PFSK-1 (cell line): ENCODE data around the gene ABHD16A.

ENCODE experiments used
- FOXP2 ChIP-seq: optimal IDR thresholded peaks from 2 replicates; pipeline ENCODE3; 2011; ENCODE audit warnings: borderline replicate concordance, control low read depth, inconsistent platforms; ENCODE audit not compliant: insufficient read depth; ENCODE audit errors: extremely low read length, extremely low read depth
- POLR2AphosphoS5 ChIP-seq: IDR thresholded peaks from 2 replicates; pipeline ENCODE4 v1.6.1; 2012; ENCODE audit warnings: low read depth, mild to moderate bottlenecking, control low read depth, low read length, moderate library complexity
- REST ChIP-seq, 2 experiments: IDR thresholded peaks; 2 replicates each; pipeline versions ENCODE4 v1.6.1 to v1.8.0; 2011 to 2012; ENCODE audit warnings: low read depth in 2 of 2, low read length in 2 of 2, control low read depth in 1 of 2, inconsistent platforms in 1 of 2, mild to moderate bottlenecking in 1 of 2, moderate library complexity in 1 of 2; ENCODE audit not compliant: insufficient read depth in 1 of 2
- SIN3A ChIP-seq: IDR thresholded peaks from 2 replicates; pipeline ENCODE4 v1.6.1; 2012; ENCODE audit warnings: mild to moderate bottlenecking, low read length, moderate library complexity, borderline replicate concordance; ENCODE audit not compliant: insufficient read depth
- TAF1 ChIP-seq: IDR thresholded peaks from 2 replicates; pipeline ENCODE4 v1.6.1; 2012; ENCODE audit warnings: low read length, control low read depth, borderline replicate concordance; ENCODE audit not compliant: insufficient read depth

ABHD16A gene

GRCh38 chr6:31690231-31691077 is 12.7 kb downstream of the ABHD16A start:
- no peak for TF ChIP-seq REST (IDR thresholded peaks at IDR 0.05; ENCODE audit: insufficient read depth in 1 of 2, low read depth in 2 of 2, low read length in 2 of 2)
- no peak for TF ChIP-seq POLR2AphosphoS5
- TF ChIP-seq TAF1 = no peak
- TF ChIP-seq FOXP2 = no peak
- no peak for TF ChIP-seq SIN3A

- TF ChIP-seq POLR2AphosphoS5 = no peak
- no peak for TF ChIP-seq FOXP2
- TF ChIP-seq TAF1 = no peak
- TF ChIP-seq SIN3A = no peak
- TF ChIP-seq REST (IDR thresholded peaks at IDR 0.05; ENCODE audit: insufficient read depth in 1 of 2, low read depth in 2 of 2, low read length in 2 of 2) = no peak
Observed at GRCh38 chr6:31689249-31690110, 13.6 kb downstream of the ABHD16A start.

- TF ChIP-seq TAF1 (no peak), REST (IDR thresholded peaks at IDR 0.05; ENCODE audit: insufficient read depth in 1 of 2, low read depth in 2 of 2, low read length in 2 of 2) (no peak), SIN3A (no peak), POLR2AphosphoS5 (no peak), FOXP2 (no peak)
Observed at GRCh38 chr6:31687860-31688693, 15.0 kb downstream of the ABHD16A start.

- TF ChIP-seq POLR2AphosphoS5 (no peak), SIN3A (no peak), FOXP2 (no peak), REST (IDR thresholded peaks at IDR 0.05; ENCODE audit: insufficient read depth in 1 of 2, low read depth in 2 of 2, low read length in 2 of 2) (no peak), TAF1 (no peak)
Observed at GRCh38 chr6:31687321-31687720, 15.8 kb downstream of the ABHD16A start.
